Measurements from ENCODE around the gene CBL. TPM values are rescaled to one million over a fixed set of nuclear protein-coding genes. Genes with fewer than 3 reads are reported as not detected.

The CBL gene
- total RNA-seq, 2 experiments from 2014 or later, result 19.2 to 59.1 TPM

DNA sequence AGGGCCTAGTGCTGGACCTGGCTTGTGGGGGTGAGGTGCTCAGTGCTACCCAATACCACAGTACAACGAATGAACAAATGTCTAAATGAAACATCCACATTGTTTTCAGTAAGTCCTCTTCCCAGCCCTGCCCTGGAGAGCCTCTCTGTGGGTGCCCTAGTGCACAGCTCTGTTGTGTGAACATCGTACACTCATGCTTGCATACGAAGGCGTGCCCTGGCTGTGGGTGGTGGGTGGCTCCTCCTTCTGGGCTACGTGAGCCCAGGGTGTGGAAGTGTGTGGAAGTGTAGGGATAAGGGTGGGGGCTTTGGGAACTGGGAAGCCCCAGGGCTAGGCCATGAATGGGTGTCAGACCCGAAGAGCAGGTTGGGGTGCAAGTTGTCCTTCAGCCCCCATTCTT, 38.2 kb upstream of the CBL start:
- no peak overlapping the region for H3K4me2 ChIP-seq (ENCODE audit: low read length)
- H3K79me2 ChIP-seq (ENCODE audit: insufficient read depth, low read depth, low read length), result no peaks in the 10 kb centered on the region
- H3K9me2 ChIP-seq (ENCODE audit: insufficient read depth, low read length), result no peaks in the 10 kb centered on the region
- no peak overlapping the region for H3K4me3 ChIP-seq (ENCODE audit: low read depth, low read length, poor library complexity, severe bottlenecking)
- no peak overlapping the region for H2AFZ ChIP-seq (ENCODE audit: low read length)
- ChIA-PET POLR2A (no interaction called here), CTCF (ENCODE audit: unreplicated experiment) (no interaction called here)
- H3K9me3 ChIP-seq (ENCODE audit: low read length), result no peaks in the 10 kb centered on the region
- TF ChIP-seq, protein P1, sequence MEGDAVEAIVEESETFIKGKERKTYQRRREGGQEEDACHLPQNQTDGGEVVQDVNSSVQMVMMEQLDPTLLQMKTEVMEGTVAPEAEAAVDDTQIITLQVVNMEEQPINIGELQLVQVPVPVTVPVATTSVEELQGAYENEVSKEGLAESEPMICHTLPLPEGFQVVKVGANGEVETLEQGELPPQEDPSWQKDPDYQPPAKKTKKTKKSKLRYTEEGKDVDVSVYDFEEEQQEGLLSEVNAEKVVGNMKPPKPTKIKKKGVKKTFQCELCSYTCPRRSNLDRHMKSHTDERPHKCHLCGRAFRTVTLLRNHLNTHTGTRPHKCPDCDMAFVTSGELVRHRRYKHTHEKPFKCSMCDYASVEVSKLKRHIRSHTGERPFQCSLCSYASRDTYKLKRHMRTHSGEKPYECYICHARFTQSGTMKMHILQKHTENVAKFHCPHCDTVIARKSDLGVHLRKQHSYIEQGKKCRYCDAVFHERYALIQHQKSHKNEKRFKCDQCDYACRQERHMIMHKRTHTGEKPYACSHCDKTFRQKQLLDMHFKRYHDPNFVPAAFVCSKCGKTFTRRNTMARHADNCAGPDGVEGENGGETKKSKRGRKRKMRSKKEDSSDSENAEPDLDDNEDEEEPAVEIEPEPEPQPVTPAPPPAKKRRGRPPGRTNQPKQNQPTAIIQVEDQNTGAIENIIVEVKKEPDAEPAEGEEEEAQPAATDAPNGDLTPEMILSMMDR (conservative IDR thresholded peaks at IDR 0.05; ENCODE audit: low read length), result no peak
- TF ChIP-seq EZH2phosphoT487 (IDR thresholded peaks at IDR 0.05; ENCODE audit: borderline replicate concordance, low read depth, low read length), result no peak
- peaks cover 11% of the 10 kb centered on the region for H3K4me1 ChIP-seq (ENCODE audit: insufficient read depth, low read length, poor library complexity, severe bottlenecking)
- no peaks in the 10 kb centered on the region for H4K20me1 ChIP-seq (ENCODE audit: insufficient read depth, low read length)
- BruUV-seq (replicated peaks), result no TSS peak
- DNase-seq (ENCODE audit: low spot score), result no peak
- H3K27ac ChIP-seq (ENCODE audit: low read depth, low read length, poor library complexity, severe bottlenecking), result no peak overlapping the region
- intact Hi-C loops (cut with micrococcal nuclease; ENCODE audit: unreplicated experiment), result no loop called here
- H3K36me3 ChIP-seq (ENCODE audit: insufficient read depth, low read length), result no peaks in the 10 kb centered on the region

DNA sequence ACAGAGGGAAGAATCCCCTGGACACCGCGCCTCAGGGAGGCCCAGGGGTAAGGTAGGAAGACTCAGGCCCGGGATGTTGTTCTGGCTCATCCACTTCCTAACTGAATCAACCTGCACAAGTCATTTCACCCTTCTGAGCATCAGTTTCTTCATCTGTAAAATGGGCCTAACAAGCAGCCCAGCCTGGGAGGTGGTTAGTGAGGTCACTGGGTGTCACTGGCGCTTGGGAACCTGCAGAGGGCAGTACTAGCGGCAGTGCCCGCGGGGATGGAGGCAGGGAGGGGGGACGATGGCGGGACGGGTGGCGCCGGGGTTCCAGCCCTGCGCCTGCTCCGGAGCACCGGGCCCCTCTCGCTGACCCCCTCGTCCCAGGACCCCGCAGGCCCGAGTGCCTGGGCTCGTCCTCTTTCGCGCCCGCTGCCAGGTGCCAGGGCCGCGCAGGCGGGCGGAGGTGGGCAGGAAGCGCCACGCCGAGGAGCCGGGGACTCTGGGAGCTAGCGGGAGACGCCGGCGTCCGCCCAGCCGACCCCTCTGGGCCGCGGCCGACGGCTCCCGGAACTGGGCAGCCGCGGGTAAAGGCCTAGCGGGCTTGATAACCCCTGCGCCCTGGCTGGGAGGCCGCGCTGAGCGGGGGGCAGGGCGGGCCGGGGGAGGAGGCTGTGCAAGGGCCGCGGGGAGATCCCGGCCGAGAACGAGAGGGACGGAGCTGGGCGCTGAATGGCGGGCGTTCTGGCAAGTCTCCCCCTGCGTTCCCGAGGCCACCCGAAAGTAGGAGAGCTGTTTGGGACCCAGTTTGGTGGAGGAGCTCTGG, 37.5 kb upstream of the CBL start, which contains the start of gene NLRX1:
Gene NLRX1, plus strand, starts transcription at position 255 of the 811 bp plus-strand sequence. CDS start 2,679 bp downstream, outside the sequence.
- DNase-seq (ENCODE audit: low spot score), result peak; percentile 85
- POLR2A ChIA-PET, result interaction anchor here (0.6 to 1.0 kb wide), 4 partner anchors 18 to 111 kb away, joined by 3 to 6 read pairs (median 3); partner anchors contain the start of gene CBL
- Histone ChIP-seq H3K79me2 (ENCODE audit: insufficient read depth, low read depth, low read length) (no peaks in the 10 kb centered on the region), H3K4me1 (ENCODE audit: insufficient read depth, low read length, poor library complexity, severe bottlenecking) (peaks cover 11% of the 10 kb centered on the region), H3K4me2 (ENCODE audit: low read length) (peak within 1 kb of the TSS; percentile 72), H3K9me2 (ENCODE audit: insufficient read depth, low read length) (no peaks in the 10 kb centered on the region), H2AFZ (ENCODE audit: low read length) (peak within 1 kb of the TSS; percentile 88), H3K36me3 (ENCODE audit: insufficient read depth, low read length) (no peaks in the 10 kb centered on the region), H4K20me1 (ENCODE audit: insufficient read depth, low read length) (no peaks in the 10 kb centered on the region), H3K4me3 (ENCODE audit: low read depth, low read length, poor library complexity, severe bottlenecking) (peak within 1 kb of the TSS; percentile 68), H3K27ac (ENCODE audit: low read depth, low read length, poor library complexity, severe bottlenecking) (no peak within 1 kb of the TSS), H3K9me3 (ENCODE audit: low read length) (no peaks in the 10 kb centered on the region)
- intact Hi-C loops (cut with micrococcal nuclease; ENCODE audit: unreplicated experiment), result loop anchor here (1.0 kb wide), 1 partner anchor 29 kb away; no protein-coding TSS in a partner anchor
- no TSS peak for BruUV-seq (replicated peaks)
- TF ChIP-seq, protein P1 (conservative IDR thresholded peaks at IDR 0.05; ENCODE audit: low read length), result peak; percentile 87
- no peak for TF ChIP-seq EZH2phosphoT487 (IDR thresholded peaks at IDR 0.05; ENCODE audit: borderline replicate concordance, low read depth, low read length)
- CTCF ChIA-PET (ENCODE audit: unreplicated experiment), result no interaction called here
